HK-2 (cell line): ENCODE results near the gene TMEM270.
A peak's percentile ranks its signal among the peaks of the same experiment; 100 is the strongest.
"Not testable (repeated sequence)": the region's sequence is repeated elsewhere in the genome, so short reads cannot be mapped to it uniquely, and the experiment has no call there.

Source experiments
- DNase-seq: peaks from one replicate; pipeline ENCODE4 v3.0.0-alpha.2; 2018; ENCODE audit not compliant: unreplicated experiment

The TMEM270 gene

GRCh38 chr7:73860859-73861258 lies at the start of gene TMEM270:
Gene TMEM270 (plus strand): TSS chr7:73861159. CDS start chr7:73861195, 36 bp downstream.
- DNase-seq, result no peak

- peak; percentile 72 for DNase-seq
Observed at GRCh38 chr7:73811760-73812168, 49.2 kb upstream of the TMEM270 start.

- no peak for DNase-seq
Observed at GRCh38 chr7:73812996-73813395, 48.0 kb upstream of the TMEM270 start.

GRCh38 chr7:73815436-73815835 lies 45.5 kb upstream of the TMEM270 start:
- no peak for DNase-seq

- no peak for DNase-seq
Observed at GRCh38 chr7:73817121-73817520, 43.8 kb upstream of the TMEM270 start.

GRCh38 chr7:73820013-73820412 lies 40.9 kb upstream of the TMEM270 start:
- no peak for DNase-seq

- DNase-seq, result not testable (repeated sequence)
Observed at GRCh38 chr7:73821597-73822285, 39.2 kb upstream of the TMEM270 start.

GRCh38 chr7:73822319-73823173 lies 38.4 kb upstream of the TMEM270 start:
- peak; percentile 98 for DNase-seq

GRCh38 chr7:73823257-73823656 lies 37.7 kb upstream of the TMEM270 start:
- DNase-seq, result no peak

- no peak for DNase-seq
Observed at GRCh38 chr7:73823873-73824592, 36.9 kb upstream of the TMEM270 start.

GRCh38 chr7:73824986-73825385 lies 36.0 kb upstream of the TMEM270 start:
- DNase-seq, result no peak

GRCh38 chr7:73827567-73828106 lies 33.3 kb upstream of the TMEM270 start:
- DNase-seq, result no peak

GRCh38 chr7:73828107-73828803 lies 32.7 kb upstream of the TMEM270 start:
- peak; percentile 85 for DNase-seq

GRCh38 chr7:73828972-73829371 lies 32.0 kb upstream of the TMEM270 start:
- DNase-seq, result no peak

GRCh38 chr7:73829505-73829904 lies 31.5 kb upstream of the TMEM270 start:
- DNase-seq, result no peak

- no peak for DNase-seq
Observed at GRCh38 chr7:73829921-73830680, 30.9 kb upstream of the TMEM270 start.

GRCh38 chr7:73830681-73831583 lies 30.0 kb upstream of the TMEM270 start, which contains the start of gene CLDN4:
Gene CLDN4 (plus strand): TSS chr7:73830996. CDS start chr7:73831202, 206 bp downstream.
- DNase-seq, result peak; percentile 92

GRCh38 chr7:73831584-73831833 lies 29.4 kb upstream of the TMEM270 start:
- DNase-seq, result peak; percentile 57

- peak; percentile 35 for DNase-seq
Observed at GRCh38 chr7:73831834-73832651, 28.9 kb upstream of the TMEM270 start.
